H9 (cell line): Measurements from ENCODE around the gene CDCA3. TPM values are rescaled to one million over a fixed set of nuclear protein-coding genes. Genes with fewer than 3 reads are reported as not detected.
A peak's percentile ranks its signal among the peaks of the same experiment; 100 is the strongest.

ENCODE experiments used
- DNase-seq: peaks from one replicate; pipeline ENCODE4 v3.0.0-alpha.2; 2017
- H2AFZ ChIP-seq: one replicate; pipeline ENCODE4 v1.6.1; 2013; ENCODE audit warnings: mild to moderate bottlenecking, low read length, control low read depth, moderate library complexity
- H2AK5ac ChIP-seq: 2 replicates; pipeline ENCODE4 v1.6.1; 2013; ENCODE audit warnings: low read length, control low read depth, mixed read lengths; ENCODE audit not compliant: insufficient read length
- H2BK120ac ChIP-seq: one replicate; pipeline ENCODE4 v1.6.1; 2013; ENCODE audit warnings: low read depth, mild to moderate bottlenecking, low read length, control low read depth, inconsistent platforms; ENCODE audit not compliant: poor library complexity, severe bottlenecking
- H2BK12ac ChIP-seq: 2 replicates; pipeline ENCODE4 v1.6.1; 2013; ENCODE audit warnings: low read length, control low read depth, mixed read lengths, low read depth; ENCODE audit not compliant: insufficient read length
- H2BK15ac ChIP-seq: 2 replicates; pipeline ENCODE4 v1.6.1; 2013; ENCODE audit warnings: low read depth, low read length, control low read depth
- H2BK20ac ChIP-seq: one replicate; pipeline ENCODE4 v1.6.1; 2013; ENCODE audit warnings: low read depth, mild to moderate bottlenecking, low read length, control low read depth, inconsistent platforms; ENCODE audit not compliant: poor library complexity, severe bottlenecking
- H2BK5ac ChIP-seq: 2 replicates; pipeline ENCODE4 v1.6.1; 2013; ENCODE audit warnings: low read length, control low read depth, mixed read lengths; ENCODE audit not compliant: insufficient read length
- H3K14ac ChIP-seq: 2 replicates; pipeline ENCODE4 v1.6.1; 2013; ENCODE audit warnings: low read length, control low read depth; ENCODE audit not compliant: insufficient read depth
- H3K18ac ChIP-seq: 2 replicates; pipeline ENCODE4 v1.6.1; 2013; ENCODE audit warnings: low read depth, mild to moderate bottlenecking, mixed read lengths, low read length, control low read depth; ENCODE audit not compliant: insufficient read length
- H3K23ac ChIP-seq: 2 replicates; pipeline ENCODE4 v1.6.1; 2013; ENCODE audit warnings: low read length, control low read depth, mixed read lengths, low read depth; ENCODE audit not compliant: insufficient read length
- H3K23me2 ChIP-seq: 2 replicates; pipeline ENCODE4 v1.6.1; 2013; ENCODE audit warnings: low read depth, mild to moderate bottlenecking, mixed read lengths, low read length, control low read depth; ENCODE audit not compliant: insufficient read length, poor library complexity, severe bottlenecking
- H3K27ac ChIP-seq: 2 replicates; pipeline ENCODE4 v1.5.1; 2013; ENCODE audit warnings: low read length, control low read depth, mixed read lengths, low read depth; ENCODE audit not compliant: insufficient read length
- H3K27me3 ChIP-seq: 2 replicates; pipeline ENCODE4 v1.6.1; 2013; ENCODE audit warnings: low read length, control low read depth, inconsistent platforms; ENCODE audit not compliant: insufficient read depth
- H3K4ac ChIP-seq: 2 replicates; pipeline ENCODE4 v1.6.1; 2013; ENCODE audit warnings: low read depth, mild to moderate bottlenecking, control low read depth, inconsistent platforms, low read length, moderate library complexity
- H3K4me1 ChIP-seq: 2 replicates; pipeline ENCODE4 v1.6.1; 2013; ENCODE audit warnings: low read length, control low read depth, inconsistent platforms; ENCODE audit not compliant: insufficient read depth
- H3K4me2 ChIP-seq: 2 replicates; pipeline ENCODE4 v1.6.1; 2013; ENCODE audit warnings: low read length, control low read depth, mixed read lengths; ENCODE audit not compliant: insufficient read length, insufficient read depth
- H3K56ac ChIP-seq: 2 replicates; pipeline ENCODE4 v1.6.1; 2013; ENCODE audit warnings: low read depth, mild to moderate bottlenecking, mixed read lengths, low read length, control low read depth; ENCODE audit not compliant: insufficient read length
- H3K79me1 ChIP-seq: 2 replicates; pipeline ENCODE4 v1.6.1; 2013; ENCODE audit warnings: low read depth, mild to moderate bottlenecking, moderate library complexity, low read length, control low read depth, inconsistent platforms; ENCODE audit not compliant: insufficient read depth, poor library complexity, severe bottlenecking
- H3K79me2 ChIP-seq: 2 replicates; pipeline ENCODE4 v1.6.1; 2013; ENCODE audit warnings: low read length, control low read depth, inconsistent platforms; ENCODE audit not compliant: insufficient read depth
- H3K9ac ChIP-seq: 2 replicates; pipeline ENCODE4 v1.6.1; 2013; ENCODE audit warnings: low read length, control low read depth, mixed read lengths; ENCODE audit not compliant: insufficient read length; ENCODE audit errors: extremely low read depth
- H3K9me3 ChIP-seq: one replicate; pipeline ENCODE4 v1.6.1; 2013; ENCODE audit warnings: low read depth, low read length, inconsistent platforms; ENCODE audit not compliant: control insufficient read depth
- H3T11ph ChIP-seq: one replicate; pipeline ENCODE4 v1.6.1; 2013; ENCODE audit warnings: mild to moderate bottlenecking, low read length, control low read depth, inconsistent platforms
- H4K20me1 ChIP-seq: one replicate; pipeline ENCODE4 v1.6.1; 2013; ENCODE audit not compliant: control insufficient read depth, insufficient read length, insufficient read depth
- H4K5ac ChIP-seq: 2 replicates; pipeline ENCODE4 v1.6.1; 2013; ENCODE audit warnings: low read depth, mild to moderate bottlenecking, mixed read lengths, low read length, control low read depth; ENCODE audit not compliant: insufficient read length
- H4K8ac ChIP-seq: replicated peaks from 2 replicates; pipeline ENCODE4 v1.6.1; 2013; ENCODE audit warnings: low read length, control low read depth, mixed read lengths, low read depth; ENCODE audit not compliant: insufficient read length
- H4K91ac ChIP-seq: 2 replicates; pipeline ENCODE4 v1.6.1; 2013; ENCODE audit warnings: low read depth, mild to moderate bottlenecking, moderate library complexity, mixed read lengths, low read length, control low read depth; ENCODE audit not compliant: insufficient read length
- H3K27ac Mint-ChIP-seq, 3 experiments: 2 replicates in 2 of 3; 3 replicates in 1 of 3; pipeline ENCODE4 v1.8.0; 2020 to 2021; ENCODE audit warnings: mixed read lengths in 3 of 3, mild to moderate bottlenecking in 1 of 3, moderate library complexity in 1 of 3
- H3K27me3 Mint-ChIP-seq: 2 replicates; pipeline ENCODE4 v1.8.0; 2021; ENCODE audit warnings: low read depth, mild to moderate bottlenecking, moderate library complexity, mixed read lengths
- H3K36me3 Mint-ChIP-seq, 3 experiments: 2 replicates in 2 of 3; 3 replicates in 1 of 3; pipeline ENCODE4 v1.8.0; 2020 to 2021; ENCODE audit warnings: low read depth in 3 of 3, mixed read lengths in 3 of 3; ENCODE audit not compliant: insufficient read depth in 1 of 3
- H3K4me1 Mint-ChIP-seq, 2 experiments: 2 replicates each; pipeline ENCODE4 v1.8.0; 2020; ENCODE audit warnings: mixed read lengths in 2 of 2
- H3K4me3 Mint-ChIP-seq, 2 experiments: 2 replicates in 1 of 2; 3 replicates in 1 of 2; pipeline ENCODE4 v1.8.0; 2020 to 2021; ENCODE audit warnings: mild to moderate bottlenecking in 2 of 2, mixed read lengths in 2 of 2, moderate library complexity in 1 of 2
- H3K9me3 Mint-ChIP-seq, 2 experiments: 2 replicates in 1 of 2; 3 replicates in 1 of 2; pipeline ENCODE4 v1.8.0; 2020; ENCODE audit warnings: mild to moderate bottlenecking in 2 of 2, mixed read lengths in 2 of 2, moderate library complexity in 1 of 2
- WGBS: extraction: QIAGEN DNeasy Blood & Tissue Kit; methylation state at CpG from one replicate; pipeline ENCODE4 v1.1.7; 2013; ENCODE audit warnings: missing lambda C conversion rate, low lambda C conversion rate, mixed read lengths; ENCODE audit not compliant: insufficient read length; ENCODE audit errors: extremely low coverage; 5-methylcytosine and 5-hydroxymethylcytosine counted together
- total RNA-seq: library from RNA; stranded (reverse); gene quantifications from 2 replicates; pipeline ENCODE4 v1.2.1, GENCODE V29; 2021
- TF ChIP-seq, protein P1 (sequence below): fragments of 200-600 bp; sonication (generic); conservative IDR thresholded peaks from 3 replicates; pipeline ENCODE4 v1.8.0; 2021; ENCODE audit warnings: antibody characterized with exemption, mild to moderate bottlenecking

The CDCA3 gene
- total RNA-seq, 1 experiment from 2014 or later = 45.1 TPM

DNA sequence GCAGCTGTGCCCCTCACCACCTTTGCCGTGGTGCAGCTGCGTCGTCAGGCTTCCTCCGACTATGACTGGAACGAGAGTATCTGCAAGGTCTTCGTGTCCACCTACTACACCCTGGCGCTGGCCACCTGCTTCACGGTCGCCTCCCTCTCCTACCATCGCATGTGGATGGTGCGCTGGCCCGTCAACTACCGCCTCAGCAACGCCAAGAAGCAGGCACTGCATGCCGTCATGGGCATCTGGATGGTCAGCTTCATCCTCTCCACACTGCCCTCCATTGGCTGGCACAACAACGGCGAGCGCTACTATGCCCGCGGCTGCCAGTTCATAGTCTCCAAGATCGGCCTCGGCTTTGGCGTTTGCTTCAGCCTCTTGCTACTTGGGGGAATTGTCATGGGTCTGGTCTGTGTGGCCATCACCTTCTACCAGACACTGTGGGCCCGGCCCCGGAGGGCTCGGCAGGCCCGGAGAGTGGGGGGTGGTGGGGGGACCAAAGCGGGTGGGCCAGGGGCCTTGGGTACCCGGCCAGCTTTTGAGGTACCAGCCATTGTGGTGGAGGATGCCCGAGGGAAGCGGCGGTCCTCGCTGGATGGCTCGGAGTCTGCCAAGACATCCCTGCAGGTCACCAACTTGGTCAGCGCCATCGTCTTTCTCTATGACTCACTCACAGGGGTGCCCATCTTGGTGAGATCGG lies 26.9 kb downstream of the CDCA3 start:
- H3K27ac Mint-ChIP-seq = no peak overlapping the region
- Histone ChIP-seq H3K27ac (no peak overlapping the region), H4K91ac (no peak overlapping the region), H4K8ac (no peak overlapping the region), H4K5ac (no peak overlapping the region), H3K9me3 (no peaks in the 10 kb centered on the region), H3K4me1 (peaks cover 3% of the 10 kb centered on the region; the same call in 1 of the 2 replicates), H3K18ac (no peak overlapping the region), H3K56ac (no peak overlapping the region), H2BK12ac (no peak overlapping the region), H3K79me2 (no peaks in the 10 kb centered on the region), H3K79me1 (no peaks in the 10 kb centered on the region), H3K9ac (no peak overlapping the region), H2BK5ac (no peak overlapping the region), H2BK20ac (no peak overlapping the region), H2AK5ac (no peak overlapping the region), H2BK15ac (no peak overlapping the region), H3K14ac (no peak overlapping the region), H3K23me2 (peaks cover 16% of the 10 kb centered on the region), H3K4ac (no peak overlapping the region), H3T11ph (no peak overlapping the region), H3K23ac (no peak overlapping the region), H4K20me1 (peaks cover 4% of the 10 kb centered on the region), H2BK120ac (no peak overlapping the region), H2AFZ (no peak overlapping the region), H3K27me3 (peaks cover 4% of the 10 kb centered on the region; the same call in 1 of the 2 replicates), H3K4me2 (no peak overlapping the region)
- TF ChIP-seq, protein P1, sequence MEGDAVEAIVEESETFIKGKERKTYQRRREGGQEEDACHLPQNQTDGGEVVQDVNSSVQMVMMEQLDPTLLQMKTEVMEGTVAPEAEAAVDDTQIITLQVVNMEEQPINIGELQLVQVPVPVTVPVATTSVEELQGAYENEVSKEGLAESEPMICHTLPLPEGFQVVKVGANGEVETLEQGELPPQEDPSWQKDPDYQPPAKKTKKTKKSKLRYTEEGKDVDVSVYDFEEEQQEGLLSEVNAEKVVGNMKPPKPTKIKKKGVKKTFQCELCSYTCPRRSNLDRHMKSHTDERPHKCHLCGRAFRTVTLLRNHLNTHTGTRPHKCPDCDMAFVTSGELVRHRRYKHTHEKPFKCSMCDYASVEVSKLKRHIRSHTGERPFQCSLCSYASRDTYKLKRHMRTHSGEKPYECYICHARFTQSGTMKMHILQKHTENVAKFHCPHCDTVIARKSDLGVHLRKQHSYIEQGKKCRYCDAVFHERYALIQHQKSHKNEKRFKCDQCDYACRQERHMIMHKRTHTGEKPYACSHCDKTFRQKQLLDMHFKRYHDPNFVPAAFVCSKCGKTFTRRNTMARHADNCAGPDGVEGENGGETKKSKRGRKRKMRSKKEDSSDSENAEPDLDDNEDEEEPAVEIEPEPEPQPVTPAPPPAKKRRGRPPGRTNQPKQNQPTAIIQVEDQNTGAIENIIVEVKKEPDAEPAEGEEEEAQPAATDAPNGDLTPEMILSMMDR = no peak
- no CpG with 5 or more reads among the region's 37 CpGs for WGBS
- peaks cover 53% of the 10 kb centered on the region for H3K27me3 Mint-ChIP-seq
- H3K36me3 Mint-ChIP-seq = peaks cover 10 to 15% (median 12%) of the 10 kb centered on the region in 3 experiments; a peak in 6 of 7 replicates
- peak overlapping the region in 1 of 2 experiments; percentile 62; a peak in 2 of 5 replicates for H3K4me3 Mint-ChIP-seq
- peaks cover 58 to 72% of the 10 kb centered on the region in 2 experiments for H3K4me1 Mint-ChIP-seq
- H3K9me3 Mint-ChIP-seq = no peaks in the 10 kb centered on the region
- no peak for DNase-seq
